Posterior cingulate gyrus (tissue), 11 donors: Measurements from ENCODE around the gene RFTN1.
"Not testable (repeated sequence)": the region's sequence is repeated elsewhere in the genome, so short reads cannot be mapped to it uniquely, and the experiment has no call there.

Experiments
- DNase-seq, 10 donors: peaks; one replicate each; pipeline versions ENCODE4 v3.0.0 to v3.0.0-alpha.2; 2020 to 2021; ENCODE audit warnings: mixed read lengths in 3 of 10
- intact Hi-C: fragments of 100-400 bp; cut with DNase I; formaldehyde crosslinking; loops from one replicate; pipeline ENCODE4 v1.15.1; 2023

The RFTN1 gene

DNA sequence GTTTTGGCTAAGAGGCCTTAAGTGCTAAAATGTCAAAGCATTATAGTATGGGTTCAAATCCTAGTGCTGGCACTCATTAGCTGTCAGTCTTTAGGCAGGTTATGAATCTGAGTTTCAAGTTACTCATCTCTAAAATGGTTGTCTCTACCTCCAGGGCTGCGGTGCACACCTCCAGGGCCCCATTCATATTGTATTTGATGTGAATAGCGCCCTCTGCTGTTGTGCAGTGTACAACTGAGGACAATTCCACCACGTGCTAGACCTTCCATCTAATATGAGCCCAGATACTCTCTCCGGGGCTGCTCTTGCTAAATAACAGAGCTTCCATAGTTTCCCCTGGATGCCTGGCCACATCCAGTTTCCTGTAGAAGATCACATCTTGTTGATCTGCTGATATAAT is 194.2 kb downstream of the RFTN1 start:
- DNase-seq: no peak
- intact Hi-C loops: no loop called here

DNA sequence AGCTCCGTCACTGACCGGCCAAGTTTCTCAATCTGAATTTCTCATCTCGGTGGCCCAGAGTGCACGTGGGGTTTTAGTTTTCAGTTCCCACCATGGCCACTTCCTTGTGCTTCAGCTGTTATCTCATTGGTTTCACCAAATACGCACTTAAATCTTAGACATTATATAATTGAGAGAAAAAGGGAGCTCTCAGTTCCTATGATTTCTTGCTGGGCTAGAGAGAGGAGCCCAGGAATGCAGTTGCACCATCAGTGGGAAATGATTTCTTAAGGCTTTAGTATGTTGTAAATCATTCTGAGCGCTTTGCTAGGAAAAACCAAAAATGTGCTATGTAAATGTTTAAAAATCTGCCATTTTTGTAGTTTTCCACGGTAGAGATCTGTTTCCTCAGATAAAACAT is 195.3 kb downstream of the RFTN1 start:
- intact Hi-C loops: no loop called here
- DNase-seq: no peak

DNA sequence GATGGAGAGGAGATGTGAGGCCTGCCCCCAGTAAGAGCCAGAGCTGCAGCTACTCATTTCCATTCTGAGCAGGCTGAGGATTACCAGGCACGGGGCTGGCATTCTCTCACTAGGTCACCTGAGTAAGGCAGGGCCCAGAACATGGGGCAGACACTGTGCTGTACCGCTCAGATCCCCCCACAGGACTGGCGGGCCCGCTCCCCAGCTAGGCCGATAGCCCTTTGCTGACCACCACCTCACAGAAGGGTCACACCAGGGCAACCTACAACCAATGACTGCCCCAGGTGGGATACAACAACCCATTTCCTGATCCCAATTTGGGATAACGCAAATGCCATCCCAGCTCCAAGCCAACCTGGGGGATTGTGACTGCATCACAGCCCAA is 195.9 kb downstream of the RFTN1 start:
- no peak for DNase-seq
- intact Hi-C loops: no loop called here

DNA sequence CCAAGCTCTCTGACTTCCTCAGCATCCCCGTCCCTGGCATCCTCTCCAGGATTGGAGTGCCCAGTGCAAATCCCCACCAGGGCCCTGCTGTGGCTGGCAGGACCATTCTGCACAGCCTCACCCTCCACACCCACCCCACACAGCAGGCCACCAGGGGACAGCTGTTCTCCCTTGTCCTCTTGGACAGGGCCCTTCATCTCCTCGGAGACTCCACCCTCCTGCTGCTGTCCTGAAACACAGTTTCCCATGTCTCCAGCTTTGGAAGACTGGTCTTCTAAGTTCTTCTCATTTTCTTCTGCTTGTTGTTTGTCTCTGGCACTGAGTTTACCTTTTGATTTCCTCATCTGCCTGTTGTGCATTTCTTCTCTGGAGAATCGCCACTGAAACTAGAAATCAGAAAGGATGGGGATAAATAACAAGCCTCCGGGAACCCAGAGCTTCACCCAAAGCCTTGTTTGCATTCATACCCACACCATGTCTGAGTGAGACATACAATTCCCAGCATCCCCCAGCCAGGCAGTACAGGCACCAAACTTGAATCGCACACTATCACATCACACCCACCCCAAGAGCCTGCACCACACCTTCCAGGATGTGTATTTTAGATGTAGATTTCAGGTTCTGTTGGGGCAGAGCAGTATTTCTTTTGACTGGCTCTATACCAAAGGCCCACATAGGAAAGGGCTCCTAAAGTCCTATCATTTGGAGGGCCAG is 196.5 kb downstream of the RFTN1 start:
- no peak for DNase-seq
- intact Hi-C loops: no loop called here

GRCh38 chr3:16316396-16316795 is 197.1 kb downstream of the RFTN1 start:
- DNase-seq: no peak
- intact Hi-C loops: no loop called here

GRCh38 chr3:16315623-16316022 is 197.9 kb downstream of the RFTN1 start:
- no peak for DNase-seq
- intact Hi-C loops: no loop called here

- intact Hi-C loops: no loop called here
- DNase-seq: no peak
These were observed 199.4 kb downstream of the RFTN1 start for GRCh38 chr3:16313886-16314645.

GRCh38 chr3:16311960-16312451 is 201.5 kb downstream of the RFTN1 start:
- DNase-seq: no peak
- intact Hi-C loops: no loop called here

DNA sequence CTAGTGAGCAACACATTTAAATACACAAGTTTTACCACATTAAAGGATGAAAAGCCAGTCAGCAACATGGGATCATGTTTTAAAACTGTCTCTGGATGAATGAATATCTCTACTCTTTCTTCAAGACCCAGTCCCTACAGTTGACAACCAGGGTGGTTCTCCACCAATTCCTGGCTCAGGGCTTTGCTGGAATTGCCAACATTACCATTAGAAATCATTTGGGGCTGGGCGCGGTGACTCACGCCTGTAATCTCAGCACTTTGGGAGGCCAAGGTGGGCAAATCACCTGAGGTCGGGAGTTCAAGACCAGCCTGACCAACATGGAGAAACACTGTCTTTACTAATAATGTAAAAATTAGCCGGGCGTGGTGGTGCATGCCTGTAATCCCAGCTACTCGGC is 203.0 kb downstream of the RFTN1 start:
- intact Hi-C loops, DNase-seq: not testable (repeated sequence)

DNA sequence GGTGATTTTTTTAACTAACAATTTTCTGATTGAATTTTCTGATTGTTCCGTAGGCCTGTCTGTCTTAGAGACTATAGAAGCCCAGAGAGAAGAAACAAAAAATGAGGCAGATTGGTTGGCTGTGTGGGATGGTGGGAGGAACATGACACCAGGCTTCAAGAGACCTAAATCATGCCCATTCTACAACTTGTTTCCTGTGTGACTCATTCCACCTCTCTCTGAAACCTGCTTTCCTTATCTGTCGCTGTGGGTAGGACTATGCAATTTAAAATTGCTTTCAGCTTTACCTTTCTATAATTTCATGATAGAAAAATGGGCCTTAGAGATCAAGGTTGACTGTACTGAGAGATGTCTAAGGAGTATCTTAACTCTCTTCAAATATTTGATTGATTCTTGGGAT is 203.9 kb downstream of the RFTN1 start:
- intact Hi-C loops: no loop called here
- DNase-seq: no peak

- no peak for DNase-seq
- intact Hi-C loops: no loop called here
These were observed 204.8 kb downstream of the RFTN1 start for GRCh38 chr3:16308727-16309126.

DNA sequence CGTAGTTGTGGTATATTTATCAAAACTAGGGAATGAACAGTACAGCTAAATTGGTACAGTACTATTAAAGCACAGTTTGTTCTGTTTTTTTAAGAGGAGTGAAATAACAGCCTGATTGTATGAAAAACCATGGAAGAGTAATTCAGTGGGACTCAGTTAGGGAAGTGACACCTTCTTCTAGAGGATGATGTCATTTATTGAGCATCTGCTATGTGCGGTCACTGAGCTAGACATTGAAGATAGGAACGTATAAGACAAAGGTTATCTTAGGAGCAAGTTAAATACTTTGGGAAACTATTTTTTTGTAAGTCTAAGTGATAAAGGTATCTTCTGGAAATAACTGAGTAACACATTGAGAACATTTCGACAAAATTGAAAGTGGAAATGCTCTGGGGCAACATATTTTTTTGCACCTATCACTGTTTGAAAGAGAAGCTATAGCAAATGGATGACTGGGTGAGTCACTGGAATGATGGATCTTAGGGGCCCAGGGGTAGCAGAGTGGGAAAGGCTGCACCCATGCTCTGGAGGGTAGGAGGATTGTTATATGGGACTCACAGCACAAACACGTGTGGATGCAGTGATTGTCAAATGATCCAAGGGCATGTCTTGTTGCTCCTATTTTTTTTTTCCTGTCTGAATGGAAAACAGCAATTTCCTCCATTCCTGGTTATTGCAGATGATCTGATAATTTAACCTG is 205.5 kb downstream of the RFTN1 start:
- DNase-seq: no peak

DNA sequence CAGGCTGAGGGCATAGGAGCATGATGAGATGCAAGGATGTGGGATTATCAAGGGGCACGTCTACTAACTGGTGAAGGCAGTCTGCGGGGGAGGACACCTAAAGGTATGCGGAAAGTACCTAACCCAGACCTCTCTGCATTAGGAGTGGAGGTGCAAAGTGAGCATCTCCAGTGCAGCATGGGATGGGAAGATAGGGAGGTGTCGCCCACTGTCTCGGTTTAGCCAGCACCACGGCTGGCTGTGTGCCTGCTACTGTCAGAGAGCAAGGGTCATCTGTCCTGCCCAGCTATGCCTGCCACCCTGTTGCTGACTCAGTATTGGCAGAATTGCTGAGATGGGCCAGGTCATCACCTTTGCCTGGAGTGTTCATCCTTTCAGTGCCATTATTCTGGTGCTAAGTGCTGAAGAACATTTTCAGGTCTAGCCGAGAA is 208.4 kb downstream of the RFTN1 start:
- intact Hi-C loops: no loop called here
- DNase-seq: no peak

More for the DNA sequence above, 205.5 kb downstream of the RFTN1 start:
- intact Hi-C loops: no loop called here

- no peak for DNase-seq
These were observed 209.2 kb downstream of the RFTN1 start for GRCh38 chr3:16304061-16305010.

GRCh38 chr3:16303037-16303575 is 210.4 kb downstream of the RFTN1 start:
- intact Hi-C loops: no loop called here
- no peak for DNase-seq

More at GRCh38 chr3:16304061-16305010, 209.2 kb downstream of the RFTN1 start:
- intact Hi-C loops: no loop called here

DNA sequence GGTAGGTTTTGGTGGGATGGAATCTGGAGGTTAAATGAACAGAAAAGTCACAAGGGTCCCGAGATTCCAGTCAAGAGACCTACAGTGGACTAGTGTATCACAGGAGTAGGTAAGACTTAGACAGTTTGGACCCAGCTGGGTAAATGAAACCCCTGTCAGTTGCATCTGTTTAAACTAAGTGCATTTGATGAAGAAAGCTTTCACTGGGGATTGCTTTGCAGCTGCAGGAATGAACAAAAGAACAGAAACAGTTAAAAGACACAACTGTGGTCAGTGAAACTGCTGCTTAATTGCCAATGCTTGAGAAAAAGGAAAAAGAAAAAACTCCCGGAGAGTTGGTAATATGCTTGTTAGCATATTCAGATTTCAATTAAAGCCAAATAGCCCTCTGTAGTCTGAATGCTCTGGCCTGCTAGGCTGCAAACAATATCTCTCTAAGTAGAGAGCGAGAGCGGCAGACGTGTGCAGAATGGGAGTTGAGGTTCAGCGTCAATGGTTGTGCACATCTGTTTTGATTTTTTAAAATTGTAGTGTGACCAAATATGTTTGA is 211.3 kb downstream of the RFTN1 start:
- DNase-seq: no peak

DNA sequence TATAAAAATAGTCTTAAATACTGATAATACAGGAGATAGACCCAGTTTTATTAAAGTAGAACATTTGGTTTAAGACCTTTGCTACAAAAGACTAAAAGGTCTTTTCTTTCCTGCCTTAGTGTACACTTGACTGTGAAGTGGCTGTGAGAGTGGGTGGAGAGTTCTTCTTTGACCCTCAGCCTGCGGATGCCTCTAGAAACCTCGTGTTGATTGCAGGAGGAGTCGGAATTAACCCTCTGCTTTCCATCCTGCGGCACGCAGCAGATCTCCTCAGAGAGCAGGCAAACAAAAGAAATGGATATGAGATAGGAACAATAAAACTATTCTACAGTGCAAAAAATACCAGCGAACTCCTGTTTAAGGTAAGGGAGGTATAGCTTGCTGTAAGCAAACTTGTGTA is 212.0 kb downstream of the RFTN1 start:
- intact Hi-C loops: no loop called here
- no peak for DNase-seq

More for the DNA sequence above, 211.3 kb downstream of the RFTN1 start:
- intact Hi-C loops: no loop called here

- intact Hi-C loops: no loop called here
- no peak for DNase-seq
These were observed 212.6 kb downstream of the RFTN1 start for GRCh38 chr3:16300881-16301359.

GRCh38 chr3:16300307-16300706 is 213.2 kb downstream of the RFTN1 start:
- DNase-seq: no peak
- intact Hi-C loops: no loop called here
